Fibroblast of villous mesenchyme (primary cell): ENCODE measurements around the gene NUDT4. TPM values are rescaled to one million over a fixed set of nuclear protein-coding genes. Genes with fewer than 3 reads are reported as not detected.

Source experiments
- DNase-seq: peaks from one replicate; pipeline ENCODE4 v3.0.0-alpha.2; 2010; ENCODE audit warnings: low read depth
- H3K4me3 ChIP-seq: 2 replicates; pipeline ENCODE4 v1.5.1; 2011; ENCODE audit warnings: low read depth, mild to moderate bottlenecking, low read length
- total RNA-seq: library from RNA; depleted of rRNA; stranded (reverse); fragments of >200 nt; gene quantifications from 2 replicates; pipeline ENCODE4 v1.2.3, GENCODE V29; 2012
- TF ChIP-seq, protein P1 (sequence below): IDR thresholded peaks from 2 replicates; pipeline ENCODE4 v1.5.1; 2012; ENCODE audit warnings: low read depth, mild to moderate bottlenecking, low read length; ENCODE audit not compliant: insufficient read depth

The NUDT4 gene
- total RNA-seq, 1 donor, result 61.3 TPM

DNA sequence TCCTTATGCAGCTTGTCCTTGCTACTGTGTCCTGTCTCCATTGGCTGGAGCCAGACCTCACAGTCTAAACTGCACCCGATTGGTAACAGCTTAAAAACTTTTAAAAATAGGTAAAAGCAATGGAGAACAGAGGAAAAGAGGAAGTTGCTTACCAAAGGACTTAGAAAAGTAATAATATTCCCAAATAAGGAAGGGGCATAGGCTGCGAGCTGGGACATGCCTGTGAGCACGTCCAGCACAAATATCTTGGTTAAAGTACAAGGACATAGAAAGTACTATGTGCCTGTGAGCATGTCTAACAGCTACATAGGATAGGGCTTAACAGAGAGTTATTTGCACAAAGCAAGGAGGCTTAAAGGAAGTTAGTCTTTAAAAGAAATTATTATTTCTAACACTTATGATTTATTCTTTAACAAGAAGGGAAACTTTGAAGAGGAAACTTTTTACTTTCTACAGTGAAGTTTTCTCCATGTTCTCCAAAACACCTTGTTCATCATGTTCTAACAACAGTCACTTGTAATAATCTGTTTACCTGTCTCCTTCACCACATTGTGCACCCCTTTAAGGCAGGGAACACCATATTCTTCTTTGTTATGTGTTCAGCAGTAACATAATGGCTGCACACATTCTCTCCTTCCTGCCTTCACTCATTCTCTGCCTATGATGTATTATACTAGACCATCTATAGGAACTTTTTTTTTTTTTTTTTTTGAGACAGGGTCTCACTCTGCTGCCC is 73.9 kb downstream of the NUDT4 start:
- TF ChIP-seq, protein P1, sequence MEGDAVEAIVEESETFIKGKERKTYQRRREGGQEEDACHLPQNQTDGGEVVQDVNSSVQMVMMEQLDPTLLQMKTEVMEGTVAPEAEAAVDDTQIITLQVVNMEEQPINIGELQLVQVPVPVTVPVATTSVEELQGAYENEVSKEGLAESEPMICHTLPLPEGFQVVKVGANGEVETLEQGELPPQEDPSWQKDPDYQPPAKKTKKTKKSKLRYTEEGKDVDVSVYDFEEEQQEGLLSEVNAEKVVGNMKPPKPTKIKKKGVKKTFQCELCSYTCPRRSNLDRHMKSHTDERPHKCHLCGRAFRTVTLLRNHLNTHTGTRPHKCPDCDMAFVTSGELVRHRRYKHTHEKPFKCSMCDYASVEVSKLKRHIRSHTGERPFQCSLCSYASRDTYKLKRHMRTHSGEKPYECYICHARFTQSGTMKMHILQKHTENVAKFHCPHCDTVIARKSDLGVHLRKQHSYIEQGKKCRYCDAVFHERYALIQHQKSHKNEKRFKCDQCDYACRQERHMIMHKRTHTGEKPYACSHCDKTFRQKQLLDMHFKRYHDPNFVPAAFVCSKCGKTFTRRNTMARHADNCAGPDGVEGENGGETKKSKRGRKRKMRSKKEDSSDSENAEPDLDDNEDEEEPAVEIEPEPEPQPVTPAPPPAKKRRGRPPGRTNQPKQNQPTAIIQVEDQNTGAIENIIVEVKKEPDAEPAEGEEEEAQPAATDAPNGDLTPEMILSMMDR, result no peak
- H3K4me3 ChIP-seq, result no peak overlapping the region
- no peak for DNase-seq

DNA sequence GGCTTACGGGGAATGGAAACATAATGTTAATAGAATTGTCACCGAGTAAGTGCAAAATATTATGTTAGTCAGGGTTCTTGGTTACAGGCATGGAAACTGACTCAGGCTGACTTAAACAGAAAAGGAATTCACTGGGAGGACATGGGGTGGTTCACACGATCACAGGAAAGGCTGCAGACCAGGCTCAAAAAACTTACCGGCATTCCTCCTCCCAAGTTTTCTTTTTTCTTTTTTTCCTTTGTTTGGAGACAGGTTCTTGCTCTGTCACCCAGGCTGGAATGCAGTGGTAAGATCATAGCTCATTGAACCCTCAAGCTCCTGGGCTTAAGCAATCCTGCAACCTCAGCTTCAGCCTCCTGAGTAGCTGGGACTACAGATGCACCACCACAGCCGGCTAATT is 75.9 kb downstream of the NUDT4 start:
- TF ChIP-seq, protein P1, result no peak
- no peak for DNase-seq
- H3K4me3 ChIP-seq, result no peak overlapping the region

DNA sequence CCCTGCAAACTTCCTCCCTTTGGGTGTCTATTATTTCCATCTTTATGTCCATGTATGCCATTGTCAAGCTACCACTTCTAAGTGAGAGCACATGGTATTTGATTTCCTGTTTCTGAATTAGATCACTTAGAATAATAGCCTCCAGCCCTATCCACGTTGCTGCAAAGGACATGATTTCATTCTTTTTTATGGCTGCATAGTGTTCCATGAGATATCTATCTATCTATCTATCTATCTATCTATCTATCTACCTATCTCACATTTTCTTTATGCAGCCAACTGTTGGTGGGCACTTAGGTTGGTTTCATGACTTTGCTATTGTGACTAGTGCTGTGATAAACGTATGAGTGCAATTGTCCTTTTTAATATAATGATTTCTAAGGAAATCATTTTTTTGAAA is 78.4 kb downstream of the NUDT4 start:
- TF ChIP-seq, protein P1, result no peak

More for the DNA sequence above, 78.4 kb downstream of the NUDT4 start:
- H3K4me3 ChIP-seq, result no peak overlapping the region
- no peak for DNase-seq

Other genes starting within 250 kb of the NUDT4 start
- gene UBE2N, start 64.0 kb downstream of the NUDT4 start, total RNA-seq, result 91.8 and 104 TPM in 2 replicates
- 29.3 and 57.0 TPM in 2 replicates for gene MRPL42, start 89.6 kb downstream of the NUDT4 start, total RNA-seq
- 37.6 and 45.1 TPM in 2 replicates for gene SOCS2, start 194.8 kb downstream of the NUDT4 start, total RNA-seq